Limb (tissue), 2 donors: ENCODE results near the gene ELFN2.
"Not testable (repeated sequence)": the region's sequence is repeated elsewhere in the genome, so short reads cannot be mapped to it uniquely, and the experiment has no call there.

Experiments used
- DNase-seq, 2 donors: peaks; one replicate each; pipeline ENCODE4 v3.0.0-alpha.2; 2016; ENCODE audit errors: extremely low spot score in 2 of 2

The ELFN2 gene

DNA sequence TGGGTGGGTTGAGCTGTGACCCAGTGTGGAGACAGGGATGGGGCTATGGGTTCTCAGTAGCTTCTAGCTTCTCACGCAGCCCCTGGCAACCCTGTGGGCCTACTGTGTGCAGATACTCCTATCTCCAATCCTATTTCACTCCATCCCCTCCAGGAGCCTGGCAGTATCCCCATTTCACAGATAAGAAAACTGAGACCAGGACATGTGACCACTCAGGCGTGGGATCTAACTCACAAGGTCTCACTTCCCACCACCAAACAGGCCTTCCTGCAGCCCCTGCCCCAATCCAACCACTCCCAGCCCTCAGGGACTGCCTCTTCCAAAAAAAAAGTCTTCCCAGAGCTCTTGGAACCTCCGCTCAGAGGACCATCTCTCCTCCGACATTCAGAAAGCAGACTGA is 15.6 kb downstream of the ELFN2 start:
- no peak for DNase-seq

DNA sequence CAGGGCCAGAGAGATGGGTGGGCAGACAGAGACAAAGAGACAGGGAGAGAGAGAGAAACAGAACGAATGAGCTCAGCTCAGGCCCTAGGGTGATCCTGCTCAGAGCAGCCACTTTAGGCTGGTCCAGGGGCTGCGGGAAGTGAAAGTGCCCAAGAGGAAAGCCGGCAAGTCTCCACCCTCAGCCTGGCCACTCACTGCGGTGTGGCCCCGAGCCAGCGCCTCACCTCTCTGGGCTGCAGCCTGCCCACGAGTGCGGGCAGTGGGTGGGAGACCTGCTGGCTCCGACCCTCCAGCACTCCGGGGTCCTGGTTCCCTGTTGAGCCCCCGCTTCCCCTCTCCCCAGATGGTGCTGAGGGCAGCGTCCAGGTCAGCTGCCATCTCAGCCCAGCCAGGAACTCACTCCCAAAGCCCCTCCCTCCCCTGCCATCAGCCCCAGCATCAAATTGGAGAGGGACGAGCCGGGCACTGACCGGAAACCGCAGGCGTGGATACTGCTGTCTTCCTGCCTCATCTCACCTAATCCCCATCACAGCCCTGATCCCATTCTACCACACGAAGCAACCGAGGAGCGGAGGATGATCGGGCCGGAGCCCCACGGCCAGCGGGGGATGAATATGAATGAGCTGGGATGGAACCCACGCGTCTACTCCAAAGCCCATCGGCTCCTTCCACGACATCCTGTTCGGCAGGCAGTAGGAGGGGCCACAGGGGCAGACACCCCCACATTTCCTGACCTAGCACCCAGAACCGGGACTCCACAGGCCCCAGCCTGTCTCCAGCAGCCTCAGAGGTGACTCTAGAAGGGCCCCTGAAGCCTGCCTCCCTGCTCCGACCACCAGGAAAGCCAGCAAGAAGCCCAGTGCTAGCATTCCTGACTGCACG is 16.9 kb downstream of the ELFN2 start:
- no peak for DNase-seq

DNA sequence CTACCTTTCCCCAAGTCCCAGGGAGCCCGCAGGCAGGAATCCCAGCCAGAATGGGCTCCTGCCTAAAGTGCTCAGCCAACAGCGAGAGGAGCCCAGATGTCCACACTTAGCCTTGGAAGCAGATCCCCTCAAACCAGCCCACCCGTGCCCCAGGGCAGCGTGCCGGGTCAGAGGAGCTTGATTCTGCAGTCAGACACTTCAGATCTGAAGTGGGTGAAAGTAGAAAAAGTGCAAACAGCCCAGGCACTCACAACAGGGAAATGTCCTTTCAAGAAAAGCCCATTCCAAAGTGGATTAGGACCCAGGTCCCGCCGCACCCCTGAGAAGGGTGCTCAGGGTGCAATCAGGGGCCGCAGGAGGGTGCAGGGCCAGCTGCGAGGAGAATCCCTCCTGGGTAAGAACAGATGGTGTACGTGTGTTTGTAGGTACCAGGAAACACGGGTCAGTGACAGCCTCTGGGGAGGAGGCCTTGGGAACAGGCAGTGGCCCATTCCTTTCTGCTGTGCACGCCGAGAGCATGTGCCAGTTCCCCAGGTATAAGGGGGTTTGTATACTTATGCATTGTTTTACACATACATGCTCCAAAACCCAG is 17.7 kb downstream of the ELFN2 start:
- no peak for DNase-seq

DNA sequence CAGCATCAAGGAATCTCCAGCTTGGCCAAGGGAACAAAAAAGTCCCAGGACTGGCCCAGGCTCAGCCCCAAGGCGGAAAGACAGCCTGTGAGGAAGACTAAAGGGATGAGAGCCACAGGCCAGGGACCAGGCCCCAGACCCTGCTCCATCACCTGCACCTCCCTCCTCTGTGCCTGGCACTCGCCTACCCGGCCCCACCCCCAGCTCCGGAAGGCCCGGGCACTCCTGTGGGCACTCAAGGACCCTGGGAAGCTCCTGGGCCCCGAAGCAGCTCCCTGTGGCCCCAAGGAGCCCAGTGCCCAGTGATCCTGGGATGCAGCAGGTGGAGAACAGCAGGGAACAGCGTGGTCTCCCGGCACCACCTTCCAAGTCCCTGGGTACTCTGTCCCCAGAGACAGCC is 18.2 kb downstream of the ELFN2 start:
- DNase-seq = no peak

DNA sequence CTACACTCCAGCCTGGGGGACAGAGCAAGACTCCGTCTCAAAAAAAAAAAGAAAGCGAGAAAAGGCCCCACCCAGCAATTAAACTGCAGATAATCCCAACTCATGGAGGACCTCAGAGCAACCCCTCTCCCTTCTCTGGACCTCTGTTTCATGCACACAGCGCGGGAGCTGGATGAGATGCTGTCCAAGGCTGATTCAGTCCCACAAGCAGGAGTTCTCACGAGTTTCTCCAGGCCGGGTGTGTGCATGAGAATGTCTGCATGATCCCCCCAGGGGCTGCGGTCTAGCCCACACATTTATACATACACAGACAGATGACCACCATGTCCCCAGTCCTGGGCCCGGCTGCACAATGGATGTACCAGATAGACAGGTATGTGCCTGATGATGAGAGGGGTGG is 19.4 kb downstream of the ELFN2 start:
- no peak for DNase-seq

DNA sequence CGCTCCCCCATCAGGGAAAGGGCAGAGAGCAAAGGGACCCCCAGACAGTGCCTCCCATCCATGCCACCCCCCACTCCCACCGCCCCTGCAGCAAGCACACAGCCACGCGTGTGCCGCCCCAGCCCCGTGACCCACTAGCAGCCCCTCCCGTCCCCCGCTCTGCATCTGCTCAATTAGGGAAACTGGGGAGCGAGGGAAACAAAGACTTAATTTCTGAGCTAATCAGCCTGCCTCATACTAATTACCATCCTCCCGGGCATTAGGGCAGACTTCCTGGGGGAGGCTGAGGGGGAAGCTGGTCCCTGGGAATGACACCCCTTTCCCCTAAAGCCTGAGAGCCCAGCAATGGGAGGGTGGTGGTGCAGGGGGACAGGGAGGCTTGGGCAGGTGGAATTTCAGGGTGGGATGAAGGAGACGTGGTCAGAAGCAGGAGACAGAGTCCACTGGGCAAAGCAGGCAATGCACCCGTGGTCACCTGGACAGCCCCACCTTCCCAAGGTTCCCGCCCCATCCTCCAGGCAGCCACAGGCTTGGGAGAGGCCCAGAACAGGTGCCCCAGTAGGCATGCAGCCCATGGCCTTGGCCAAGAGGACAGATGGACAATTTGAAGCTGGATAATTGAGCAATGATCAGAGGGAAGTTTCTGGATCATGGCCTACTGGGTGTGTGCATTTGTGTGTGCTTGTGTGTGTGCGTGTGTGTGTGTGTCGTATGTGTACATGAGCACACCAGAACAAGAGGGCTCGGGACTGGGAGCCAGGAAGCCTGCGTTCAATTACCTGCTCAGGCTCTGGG is 20.6 kb downstream of the ELFN2 start:
- no peak for DNase-seq

DNA sequence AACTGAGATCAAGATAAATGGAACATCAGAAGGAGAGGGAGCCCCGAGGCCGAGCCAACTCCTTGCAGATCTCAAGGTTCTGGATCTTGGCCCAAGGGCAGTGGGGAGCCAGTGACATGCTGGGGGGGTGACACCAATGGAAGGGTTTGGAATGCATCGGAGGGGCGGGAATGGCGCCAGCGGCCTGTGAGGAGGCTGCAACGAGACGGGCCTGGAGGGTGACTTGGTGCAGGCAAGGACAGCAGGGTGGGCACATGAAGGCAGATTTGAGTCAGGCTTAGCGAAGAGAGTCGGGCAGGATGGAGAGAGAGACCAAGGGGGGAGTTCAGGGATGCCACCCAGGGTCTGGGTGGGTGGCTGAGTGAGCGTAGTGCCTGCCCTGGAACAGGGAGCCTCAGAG is 23.2 kb downstream of the ELFN2 start:
- no peak for DNase-seq

DNA sequence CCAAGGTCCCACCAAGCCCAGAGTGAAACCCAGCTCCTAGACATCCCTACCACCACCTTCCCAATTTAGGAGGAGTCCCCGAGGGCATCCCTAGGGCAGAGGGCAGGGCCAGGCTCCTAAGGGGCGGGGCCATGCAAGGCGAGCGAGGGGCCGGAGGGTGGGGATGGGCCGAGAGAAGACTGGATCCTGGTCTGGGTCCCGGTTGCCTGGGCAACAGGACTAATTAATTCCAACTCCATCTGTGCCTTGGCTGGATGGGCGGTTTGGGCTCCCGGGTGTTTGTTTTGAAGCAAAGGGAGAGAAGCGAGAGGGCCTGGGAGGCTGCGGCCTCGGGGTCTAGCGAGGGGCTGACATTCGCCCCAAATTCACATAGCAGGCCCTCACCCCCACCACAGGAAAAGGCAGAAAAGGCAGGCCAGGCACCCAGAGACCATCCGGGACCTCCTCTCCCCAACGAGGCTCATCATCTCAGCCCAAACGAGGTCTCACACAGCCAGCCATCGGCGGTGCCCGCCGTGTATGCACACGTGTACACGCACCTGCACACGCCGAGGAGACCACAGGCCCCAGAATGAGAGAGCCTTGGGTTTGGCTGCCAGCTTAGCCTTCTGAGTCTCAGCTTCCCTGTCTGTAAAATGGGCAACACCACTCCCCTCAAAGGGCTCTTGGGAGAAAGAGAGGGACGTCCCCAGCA is 23.9 kb downstream of the ELFN2 start:
- DNase-seq = no peak

DNA sequence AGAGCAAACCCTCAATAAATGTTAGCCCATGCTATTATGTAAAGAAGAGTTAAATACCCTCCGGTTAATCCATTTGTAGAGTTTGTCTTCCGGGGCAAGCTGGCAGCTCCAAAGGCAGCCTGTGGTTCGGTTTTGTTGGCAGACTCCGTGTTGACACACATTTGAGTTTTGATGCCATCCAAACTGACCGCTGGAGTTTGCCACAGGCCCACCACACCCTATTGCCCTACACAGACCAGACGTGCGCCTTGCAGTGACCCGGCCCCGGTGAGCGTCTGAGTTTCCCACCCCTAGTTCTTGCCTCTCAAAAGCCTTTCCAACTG is 25.1 kb downstream of the ELFN2 start:
- no peak for DNase-seq

DNA sequence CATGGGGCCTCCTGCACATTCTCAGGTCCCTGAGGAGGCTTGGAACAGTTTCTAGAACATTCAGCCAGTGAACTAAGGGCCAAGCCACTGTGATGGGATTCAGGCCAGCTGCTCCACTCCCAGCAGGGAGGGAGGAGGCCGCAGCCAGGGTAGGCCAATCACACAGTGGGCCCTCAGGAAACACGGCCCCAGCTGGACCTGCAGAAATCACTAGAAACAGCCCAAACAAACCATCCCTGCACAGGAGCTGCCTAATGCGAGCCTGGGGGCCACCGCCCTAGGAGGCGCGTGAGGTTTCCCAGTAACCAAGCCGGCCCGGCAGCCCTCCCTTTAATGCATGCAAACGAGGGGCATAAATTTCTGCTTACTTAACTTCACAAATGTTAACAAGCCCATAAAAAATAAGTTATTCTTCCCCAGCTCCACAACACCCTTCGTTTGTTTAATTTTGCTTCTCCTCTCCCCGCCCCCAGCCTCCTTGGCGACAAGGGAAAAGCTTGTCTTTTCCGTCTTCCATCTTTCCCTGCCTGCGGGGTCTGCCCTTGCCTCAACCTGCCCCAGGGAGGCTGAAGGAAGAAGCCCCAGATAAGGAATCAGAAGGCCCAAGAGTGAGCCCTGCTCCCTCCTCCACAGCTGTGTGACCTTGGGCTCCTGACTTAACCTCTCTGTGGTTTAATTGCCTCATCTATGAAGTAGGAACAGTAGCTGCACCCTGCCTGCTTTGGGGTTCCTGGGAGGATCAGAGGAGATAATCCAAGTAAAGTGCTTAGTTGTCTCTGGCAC is 25.7 kb downstream of the ELFN2 start:
- DNase-seq = peak in 1 of 2 donors; percentile 65

DNA sequence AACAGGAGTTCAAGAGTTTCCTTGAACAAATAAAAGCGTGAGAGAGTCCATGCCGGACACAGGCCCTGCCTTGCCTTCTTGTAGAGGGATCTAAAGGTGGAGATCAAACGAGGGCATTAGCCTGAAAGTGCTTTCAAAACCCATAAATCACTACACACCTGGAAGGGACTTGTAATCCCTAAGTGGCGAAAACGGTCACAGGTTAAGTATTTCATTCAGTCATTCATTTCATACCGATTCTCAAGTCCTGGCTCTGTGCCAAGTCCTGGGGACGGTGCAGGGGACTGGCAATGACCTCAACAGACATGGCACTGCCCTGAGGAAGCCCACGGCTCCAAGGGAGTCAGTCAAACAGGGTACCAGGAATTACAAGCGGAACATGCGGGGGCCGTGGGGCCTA is 26.6 kb downstream of the ELFN2 start:
- no peak for DNase-seq

DNA sequence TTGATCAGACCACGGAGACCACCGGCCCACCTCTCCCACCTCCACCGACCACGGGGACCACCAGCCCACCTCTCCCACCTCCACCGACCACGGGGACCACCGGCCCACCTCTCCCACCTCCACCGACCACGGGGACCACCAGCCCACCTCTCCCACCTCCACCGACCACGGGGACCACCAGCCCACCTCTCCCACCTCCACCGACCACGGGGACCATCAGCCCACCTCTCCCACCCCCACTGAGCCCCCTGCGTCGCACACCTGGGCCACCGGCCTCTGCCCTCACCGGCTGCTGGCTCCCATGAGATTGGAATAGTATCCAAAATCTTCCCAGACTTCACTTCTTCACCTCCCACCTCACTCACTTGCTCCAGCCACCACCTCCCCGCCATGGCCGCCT is 27.8 kb downstream of the ELFN2 start:
- DNase-seq = not testable (repeated sequence)

DNA sequence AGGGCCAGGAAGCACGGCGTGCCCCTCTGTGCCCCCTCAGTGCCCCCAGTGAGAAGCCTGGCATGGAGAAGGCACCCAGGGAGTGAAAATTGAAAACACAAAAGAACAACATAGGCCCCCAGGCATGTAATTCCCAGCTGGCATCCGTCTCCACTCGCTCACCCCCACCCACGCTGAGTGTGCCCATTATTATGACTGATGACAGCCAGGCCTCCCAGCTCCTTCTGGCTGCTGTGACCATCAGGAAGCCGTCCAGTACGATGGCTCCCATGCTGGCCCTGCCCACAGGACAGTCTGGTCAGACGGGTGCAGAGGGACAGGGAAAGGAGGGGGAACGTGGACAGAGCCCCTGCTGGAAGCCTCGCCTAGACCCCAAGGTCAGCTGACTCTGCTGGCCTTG is 30.1 kb downstream of the ELFN2 start:
- no peak for DNase-seq

DNA sequence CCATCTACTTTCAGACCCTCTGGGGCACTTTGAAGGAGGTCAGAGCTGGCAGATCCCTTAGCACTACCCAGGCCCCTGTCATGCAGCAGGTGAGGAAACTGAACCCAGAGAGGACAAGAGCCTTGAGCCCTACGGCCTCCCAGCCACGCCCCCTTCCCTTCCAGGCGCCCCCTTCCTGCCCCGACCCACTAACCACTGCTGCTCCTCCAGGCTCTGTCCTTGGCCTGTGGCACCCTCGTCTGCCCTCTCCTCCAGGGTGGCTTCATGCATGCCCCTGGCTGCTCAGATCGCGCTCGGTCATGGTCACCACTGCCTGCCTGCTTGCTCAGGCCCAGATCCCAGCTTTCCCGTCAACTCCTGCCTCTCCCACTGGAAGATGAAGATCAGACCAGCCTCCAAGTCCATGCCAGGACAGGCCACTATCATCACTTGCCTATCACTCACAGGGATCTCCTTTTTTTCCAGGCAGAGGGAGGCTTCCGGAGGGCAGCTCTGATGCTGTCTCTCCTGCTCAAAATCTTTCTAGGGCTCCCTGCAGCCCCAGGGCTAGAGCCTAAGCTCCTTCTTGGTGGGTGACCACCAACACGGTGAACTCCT is 30.7 kb downstream of the ELFN2 start:
- no peak for DNase-seq

DNA sequence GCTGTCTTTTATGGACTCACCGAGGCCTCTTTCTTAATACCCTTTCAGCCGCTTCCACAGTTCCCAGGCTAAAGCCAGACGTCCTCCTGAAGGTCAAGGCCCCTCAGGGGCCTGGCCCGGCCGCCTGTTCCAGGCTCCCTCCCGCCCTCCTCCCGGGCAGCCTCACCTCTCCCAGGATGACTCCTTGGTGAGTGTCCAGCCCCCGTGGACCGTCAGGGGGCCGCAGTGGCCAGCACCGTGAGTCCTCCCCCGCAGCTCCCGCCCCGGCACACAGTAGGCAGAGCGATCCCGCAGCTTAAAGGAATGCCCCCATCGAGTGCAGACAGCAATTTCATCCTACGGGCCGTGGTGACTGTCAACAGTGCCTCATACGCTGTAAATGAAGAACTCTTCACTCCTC is 32.9 kb downstream of the ELFN2 start:
- DNase-seq = no peak

DNA sequence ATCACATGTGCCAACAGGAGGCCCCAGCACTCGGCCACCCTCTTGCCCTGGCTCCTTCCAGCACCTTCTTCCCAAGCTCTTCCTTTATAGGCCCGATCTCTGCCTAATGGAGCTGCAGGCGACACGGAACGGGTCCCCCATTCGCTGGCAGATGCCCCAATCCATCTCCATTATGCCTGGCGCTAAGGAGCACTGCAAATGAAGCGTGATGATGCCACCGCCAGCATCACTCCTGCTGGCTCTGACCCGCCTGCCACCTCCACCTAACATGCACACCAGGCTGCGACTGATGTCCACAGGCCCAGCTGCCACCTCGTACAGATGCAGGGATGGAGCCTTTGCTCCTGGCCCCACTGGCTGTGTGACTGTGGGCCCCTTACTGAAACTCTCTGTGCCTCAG is 33.5 kb downstream of the ELFN2 start:
- no peak for DNase-seq

DNA sequence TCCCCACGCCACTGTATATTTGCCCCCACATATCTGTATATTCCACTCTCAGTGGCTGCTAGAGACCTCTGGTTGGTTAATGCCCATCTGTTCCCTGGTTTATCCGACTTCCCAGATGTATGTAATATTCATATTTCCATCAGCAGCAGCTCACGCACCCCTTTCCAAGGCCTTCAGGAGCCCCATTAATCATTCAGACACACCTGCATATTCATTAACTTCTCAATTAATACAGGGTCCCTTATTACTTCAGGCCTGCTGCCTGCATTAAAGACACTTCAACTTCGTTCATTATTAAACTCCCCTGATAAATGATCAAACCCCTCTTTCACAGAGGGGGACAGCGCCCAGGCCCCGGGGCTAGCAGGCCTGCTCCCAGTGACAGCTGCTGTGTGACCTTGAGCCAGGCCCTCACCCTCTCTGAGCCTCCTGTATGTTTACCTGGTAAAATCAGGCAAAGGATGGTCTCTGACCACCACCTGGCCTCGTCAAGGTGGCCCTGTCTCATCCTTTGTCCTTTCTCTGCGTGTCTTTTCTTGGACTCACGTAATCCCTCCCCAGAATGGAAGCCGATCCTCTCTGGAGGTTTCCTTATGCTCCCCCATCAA is 34.5 kb downstream of the ELFN2 start:
- DNase-seq = no peak

DNA sequence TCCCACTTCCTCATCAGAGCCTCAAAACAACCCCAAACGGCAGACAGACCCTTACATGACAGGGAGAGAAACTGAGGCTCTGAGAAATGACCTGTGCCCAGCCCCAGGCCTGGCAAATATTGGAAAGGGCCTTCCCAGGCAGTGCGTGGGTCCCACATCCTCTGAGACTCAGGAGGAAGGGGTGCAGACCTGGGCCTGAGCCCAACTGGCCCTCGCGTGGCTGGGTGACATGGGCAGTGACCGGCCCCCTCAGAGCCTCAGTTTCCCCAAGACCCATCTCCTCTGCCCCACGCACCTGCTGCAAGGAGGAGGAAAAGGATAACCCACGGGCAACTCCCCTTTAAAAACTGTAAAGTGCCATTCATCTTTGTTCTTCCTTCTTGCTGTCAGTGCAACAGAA is 35.6 kb downstream of the ELFN2 start:
- no peak for DNase-seq

DNA sequence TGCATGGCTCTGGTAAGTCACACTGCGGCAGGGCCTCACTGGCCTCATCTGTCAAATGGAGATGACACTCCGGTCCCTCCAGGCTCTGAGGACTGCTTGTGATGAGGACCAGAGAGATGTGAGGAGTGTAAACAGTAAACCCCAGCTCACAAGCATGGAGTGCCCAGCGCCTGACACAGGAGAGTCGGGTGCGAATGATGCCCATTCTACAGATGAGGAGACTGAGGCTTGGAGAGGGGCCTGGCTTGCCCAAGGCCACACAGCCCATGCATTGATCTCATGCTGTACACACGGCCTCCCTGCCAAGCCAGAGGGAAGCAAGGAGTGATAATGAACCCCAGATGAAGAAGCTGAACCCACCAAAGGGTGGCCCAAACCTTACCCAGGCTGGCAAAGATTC is 37.2 kb downstream of the ELFN2 start:
- no peak for DNase-seq

DNA sequence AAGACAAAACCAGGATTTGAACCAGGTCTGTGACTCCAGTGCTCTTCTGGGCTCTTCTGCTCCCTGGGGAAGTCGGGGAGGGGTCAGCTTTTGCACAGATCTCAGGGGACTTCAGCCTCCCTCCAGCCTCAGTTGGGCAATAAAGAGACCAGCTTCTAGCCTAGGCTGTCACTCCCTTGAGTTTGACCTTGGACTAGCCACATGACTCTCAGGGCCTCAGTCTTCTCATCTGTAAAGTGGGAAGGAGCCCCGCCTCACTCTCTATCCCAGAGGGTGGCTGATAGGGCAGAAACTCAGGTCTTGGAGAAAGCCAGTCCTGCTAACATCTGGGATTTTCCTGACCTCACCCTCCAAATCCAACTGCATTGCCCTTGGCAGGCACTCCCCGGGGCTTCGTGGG is 38.7 kb downstream of the ELFN2 start:
- no peak for DNase-seq
